ENCODE measurements around the gene NOTCH2NLA.
"Not testable (repeated sequence)": the region's sequence is repeated elsewhere in the genome, so short reads cannot be mapped to it uniquely, and the experiment has no call there.

Gene NOTCH2NLA

DNA sequence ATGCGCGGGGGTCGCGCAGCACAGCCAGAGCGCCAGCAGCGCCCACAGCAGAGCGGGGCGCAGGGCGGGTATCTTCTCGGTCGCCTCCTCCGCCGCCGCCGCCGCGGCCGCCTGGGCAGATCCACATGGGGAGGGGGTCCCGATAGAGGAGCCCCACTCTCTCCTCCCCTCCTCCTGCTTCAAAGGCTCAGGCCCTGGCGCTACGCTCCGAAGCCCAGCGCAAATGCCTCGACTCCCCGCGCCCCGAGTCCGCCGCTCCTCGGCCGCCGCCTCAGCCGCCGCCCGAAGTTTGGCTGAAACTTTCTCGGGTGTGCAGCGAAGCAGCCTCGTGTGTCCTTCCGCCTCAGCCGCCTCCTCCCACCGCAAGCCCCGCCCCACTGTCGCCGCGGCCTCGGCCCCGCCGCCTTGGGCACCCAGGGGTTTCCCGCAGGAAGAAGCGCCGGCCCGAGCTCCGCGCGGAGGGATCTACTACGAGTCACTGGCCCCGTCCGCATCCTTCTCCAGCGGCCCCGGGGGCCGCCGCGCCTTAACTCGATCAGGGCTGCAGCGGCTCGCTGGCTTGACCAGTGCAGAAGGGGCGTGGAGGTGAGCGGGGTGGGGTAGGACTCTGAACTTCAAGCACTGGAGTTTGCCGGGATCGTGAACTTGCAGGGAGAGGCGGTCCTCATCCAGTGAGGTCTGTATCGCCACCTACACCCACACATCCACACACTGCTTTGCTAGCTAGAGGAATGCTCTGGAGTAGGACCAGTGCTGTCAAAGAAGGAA lies at the start of gene NOTCH2NLA:
TSS of gene NOTCH2NLA (minus strand) at position 312 of the 768 bp plus-strand sequence. CDS start 39,684 bp downstream, outside the sequence.
- in situ Hi-C loops (cut with MboI; ENCODE audit: low sequenced_read_pairs) = not testable (repeated sequence)

GRCh38 chr1:146278346-146278745 lies 49.5 kb upstream of the NOTCH2NLA start:
- in situ Hi-C loops (cut with MboI; ENCODE audit: low sequenced_read_pairs) = not testable (repeated sequence)

DNA sequence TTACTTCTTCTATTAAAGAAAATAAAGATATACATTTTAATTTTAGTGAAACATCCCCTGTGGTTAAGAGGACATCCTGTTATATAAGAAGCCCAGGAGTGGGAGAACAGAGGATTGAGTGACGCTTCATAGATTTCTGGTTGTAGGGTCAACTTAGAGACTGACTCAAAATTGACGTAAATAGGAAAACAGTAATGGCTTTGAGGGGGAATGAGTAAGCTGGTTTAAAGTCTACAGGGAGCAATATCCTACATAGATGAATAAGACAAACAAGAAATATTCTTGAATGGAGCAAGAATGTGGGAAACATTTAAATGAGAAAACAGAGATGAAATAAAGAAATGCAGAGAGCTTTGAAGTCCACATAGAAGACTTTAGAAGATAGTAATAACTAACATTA lies 48.3 kb upstream of the NOTCH2NLA start:
- in situ Hi-C loops (cut with MboI; ENCODE audit: low sequenced_read_pairs) = not testable (repeated sequence)

GRCh38 chr1:146274083-146274482 lies 45.3 kb upstream of the NOTCH2NLA start:
- in situ Hi-C loops (cut with MboI; ENCODE audit: low sequenced_read_pairs) = not testable (repeated sequence)

- in situ Hi-C loops (cut with MboI; ENCODE audit: low sequenced_read_pairs) = not testable (repeated sequence)
Measured at GRCh38 chr1:146273194-146273593, 44.4 kb upstream of the NOTCH2NLA start.

DNA sequence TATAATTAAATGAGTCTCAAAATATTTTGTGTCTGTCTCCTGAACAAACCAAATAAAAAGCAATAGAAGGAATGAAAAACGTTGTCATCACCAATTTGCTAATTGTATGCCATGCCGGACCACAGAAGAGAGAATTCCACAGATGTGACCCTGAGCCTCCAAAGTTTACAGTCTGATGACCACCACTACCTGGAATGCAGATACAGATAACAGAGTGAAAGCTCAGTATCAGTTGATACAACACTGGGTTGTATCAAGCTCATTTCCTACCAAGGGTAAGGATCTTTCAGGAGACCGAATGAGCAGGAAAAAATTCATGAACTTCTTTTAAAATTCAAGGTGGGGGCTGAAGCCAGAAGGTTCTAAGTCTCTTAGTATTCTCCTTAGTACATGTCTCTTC lies 43.9 kb upstream of the NOTCH2NLA start:
- in situ Hi-C loops (cut with MboI; ENCODE audit: low sequenced_read_pairs) = not testable (repeated sequence)

DNA sequence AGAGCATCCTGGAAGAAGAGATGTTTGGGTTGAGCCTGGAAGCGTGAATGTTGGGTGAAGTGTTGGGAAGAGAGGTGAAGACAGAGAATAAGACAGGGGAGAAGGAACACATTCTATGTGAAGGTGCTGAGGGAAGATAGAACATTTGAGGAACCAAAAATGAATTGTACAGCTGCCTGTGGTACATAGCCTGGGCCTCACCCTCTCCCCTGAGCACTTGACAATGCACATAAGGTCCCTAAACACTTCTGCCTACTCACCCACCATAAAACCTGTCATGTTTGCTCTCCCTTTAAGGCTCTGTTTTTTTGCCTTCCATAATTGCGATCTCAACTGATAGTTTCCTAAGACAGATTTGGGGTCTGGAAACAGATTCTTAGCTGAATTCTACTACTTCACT lies 43.2 kb upstream of the NOTCH2NLA start:
- in situ Hi-C loops (cut with MboI; ENCODE audit: low sequenced_read_pairs) = not testable (repeated sequence)

- in situ Hi-C loops (cut with MboI; ENCODE audit: low sequenced_read_pairs) = not testable (repeated sequence)
Measured at GRCh38 chr1:146270129-146270528, 41.3 kb upstream of the NOTCH2NLA start.

DNA sequence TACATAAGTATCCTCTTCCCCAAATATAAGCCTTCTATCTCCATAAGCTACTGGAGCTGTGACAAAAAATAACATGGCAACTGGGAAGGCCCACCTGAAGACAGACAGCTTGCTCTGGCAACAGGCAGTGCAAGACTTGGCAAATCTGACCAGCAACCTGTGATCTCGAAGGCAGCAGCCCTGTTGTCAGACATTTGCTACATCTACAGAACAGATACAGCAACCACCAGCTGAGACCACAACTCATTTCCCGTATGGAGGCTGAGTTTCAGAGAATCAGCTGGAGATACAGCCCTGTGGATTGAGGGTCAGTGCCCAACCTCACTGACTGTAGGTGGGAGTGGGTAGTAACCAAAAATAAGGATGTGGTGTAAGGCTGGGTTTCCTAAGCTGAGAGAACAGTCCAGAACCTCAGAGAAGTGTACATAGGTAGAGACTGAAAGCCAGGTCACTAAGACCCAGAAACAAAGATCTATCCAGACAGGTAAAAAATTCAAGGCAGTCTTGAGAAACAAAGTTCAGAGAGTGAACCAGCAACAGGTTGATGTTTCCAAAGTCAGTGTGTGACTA lies 37.4 kb upstream of the NOTCH2NLA start:
- in situ Hi-C loops (cut with MboI; ENCODE audit: low sequenced_read_pairs) = not testable (repeated sequence)

GRCh38 chr1:146264761-146265160 lies 35.9 kb upstream of the NOTCH2NLA start:
- in situ Hi-C loops (cut with MboI; ENCODE audit: low sequenced_read_pairs) = not testable (repeated sequence)

DNA sequence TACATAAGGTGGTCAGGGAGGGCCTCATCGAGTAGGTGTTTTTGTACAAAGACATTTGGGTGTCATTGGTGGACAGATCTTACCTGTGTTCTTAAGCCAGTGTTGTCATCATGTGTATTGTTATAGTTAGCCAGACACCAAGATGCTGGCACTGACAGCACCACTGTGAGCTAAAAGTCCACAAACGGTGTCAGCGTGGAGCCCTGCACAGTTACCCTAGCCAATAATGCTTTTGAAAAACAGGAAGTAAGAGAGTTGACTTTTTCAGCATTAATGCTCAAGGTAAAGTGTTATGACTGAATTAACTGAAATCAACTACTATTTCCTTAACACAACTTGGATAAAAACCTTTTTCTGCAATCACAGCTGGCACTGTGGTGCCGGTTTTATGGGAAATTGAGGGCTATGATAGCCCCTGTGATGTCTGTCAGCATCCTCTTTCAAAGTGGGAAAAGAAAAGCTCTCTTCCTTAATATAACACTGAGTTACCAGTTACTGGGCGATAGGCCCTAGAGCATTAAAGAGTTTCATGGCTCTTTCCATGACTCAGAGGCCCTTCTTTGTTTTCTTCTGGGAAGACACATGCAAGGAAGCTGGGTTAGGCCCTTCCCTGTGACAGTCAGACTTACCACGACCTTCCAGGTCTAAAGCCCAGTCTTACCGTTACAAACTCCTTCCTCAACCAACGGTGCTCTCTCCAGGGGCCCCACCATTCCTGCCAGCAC lies 31.3 kb upstream of the NOTCH2NLA start:
- in situ Hi-C loops (cut with MboI; ENCODE audit: low sequenced_read_pairs) = not testable (repeated sequence)

DNA sequence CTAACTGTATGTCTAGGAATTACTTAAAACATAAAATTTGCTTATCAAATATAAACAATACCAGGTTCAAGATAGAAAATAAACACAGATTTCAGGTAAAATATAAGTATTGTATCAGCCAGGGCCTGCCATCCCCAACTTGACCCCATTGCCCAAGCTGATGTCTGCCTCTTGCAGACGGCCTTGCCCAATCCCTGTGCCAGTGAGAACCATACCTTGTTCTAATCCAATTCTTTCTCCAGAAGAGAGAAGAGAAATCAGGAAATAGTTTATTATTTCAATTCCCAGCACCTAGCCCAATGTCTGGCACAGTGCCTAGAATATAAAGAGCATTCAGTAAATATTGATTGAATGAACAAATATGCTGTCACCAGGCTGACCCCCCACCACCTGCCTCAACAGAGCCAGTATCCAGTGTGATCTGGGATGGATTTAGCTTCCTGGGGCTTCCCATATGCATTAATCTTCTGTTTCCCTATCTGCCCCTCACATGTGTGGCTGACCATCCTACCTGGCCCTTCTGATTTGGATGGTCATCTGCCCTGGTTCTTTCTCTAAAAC lies 29.3 kb upstream of the NOTCH2NLA start:
- in situ Hi-C loops (cut with MboI; ENCODE audit: low sequenced_read_pairs) = not testable (repeated sequence)

DNA sequence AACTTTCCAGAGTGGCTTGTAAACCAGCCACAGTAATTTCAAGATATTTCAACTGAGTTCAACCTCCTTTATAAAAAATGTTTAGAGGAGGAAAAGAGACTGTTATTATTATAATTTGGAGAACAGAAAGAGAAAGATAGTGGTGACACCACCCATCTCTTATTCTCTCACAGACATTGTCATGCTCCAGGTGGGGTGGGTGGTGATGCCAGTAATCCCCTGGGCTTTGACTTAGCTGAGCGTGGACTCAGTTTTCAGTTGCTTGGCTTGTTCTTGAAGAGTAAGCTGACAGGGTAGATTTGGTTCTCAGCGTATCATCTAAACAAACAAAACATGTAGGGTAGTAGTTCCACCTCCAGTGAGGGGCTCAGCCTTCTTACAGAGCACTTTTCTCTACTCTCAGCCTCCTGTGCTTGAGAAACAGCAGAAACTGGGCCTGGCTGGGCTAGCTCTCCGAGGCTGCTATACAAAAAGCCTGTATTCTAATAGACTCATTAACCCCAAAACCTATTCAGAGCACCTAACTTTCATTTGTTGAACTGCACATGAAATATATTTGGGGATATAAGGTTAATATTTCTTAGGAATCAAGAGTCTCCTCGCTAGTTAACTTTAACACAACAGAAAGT lies 25.9 kb upstream of the NOTCH2NLA start:
- in situ Hi-C loops (cut with MboI; ENCODE audit: low sequenced_read_pairs) = not testable (repeated sequence)

- in situ Hi-C loops (cut with MboI; ENCODE audit: low sequenced_read_pairs) = not testable (repeated sequence)
Measured at GRCh38 chr1:146253249-146253855, 24.5 kb upstream of the NOTCH2NLA start.

DNA sequence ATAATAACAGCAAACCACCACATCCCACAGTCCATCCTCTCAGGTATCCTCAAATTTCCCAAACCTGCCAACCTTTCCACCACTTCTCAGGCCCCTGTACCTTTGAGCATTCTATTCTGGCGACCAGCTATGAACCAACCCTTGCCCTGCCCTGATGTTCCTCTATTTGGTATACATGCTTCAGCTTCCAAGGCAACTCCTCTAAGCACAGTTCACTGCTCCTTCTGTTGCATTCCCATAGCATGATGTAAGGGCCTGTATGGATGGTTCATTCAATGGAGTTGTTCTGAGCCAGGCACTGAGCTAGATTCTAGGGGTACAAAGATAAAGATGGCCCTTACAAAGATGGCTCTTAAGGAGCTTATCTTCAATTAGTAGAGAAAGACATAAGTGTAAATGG lies 22.7 kb upstream of the NOTCH2NLA start:
- in situ Hi-C loops (cut with MboI; ENCODE audit: low sequenced_read_pairs) = not testable (repeated sequence)

GRCh38 chr1:146248643-146249042 lies 19.8 kb upstream of the NOTCH2NLA start:
- in situ Hi-C loops (cut with MboI; ENCODE audit: low sequenced_read_pairs) = not testable (repeated sequence)

- in situ Hi-C loops (cut with MboI; ENCODE audit: low sequenced_read_pairs) = not testable (repeated sequence)
Measured at GRCh38 chr1:146236626-146237025, 7.8 kb upstream of the NOTCH2NLA start.

DNA sequence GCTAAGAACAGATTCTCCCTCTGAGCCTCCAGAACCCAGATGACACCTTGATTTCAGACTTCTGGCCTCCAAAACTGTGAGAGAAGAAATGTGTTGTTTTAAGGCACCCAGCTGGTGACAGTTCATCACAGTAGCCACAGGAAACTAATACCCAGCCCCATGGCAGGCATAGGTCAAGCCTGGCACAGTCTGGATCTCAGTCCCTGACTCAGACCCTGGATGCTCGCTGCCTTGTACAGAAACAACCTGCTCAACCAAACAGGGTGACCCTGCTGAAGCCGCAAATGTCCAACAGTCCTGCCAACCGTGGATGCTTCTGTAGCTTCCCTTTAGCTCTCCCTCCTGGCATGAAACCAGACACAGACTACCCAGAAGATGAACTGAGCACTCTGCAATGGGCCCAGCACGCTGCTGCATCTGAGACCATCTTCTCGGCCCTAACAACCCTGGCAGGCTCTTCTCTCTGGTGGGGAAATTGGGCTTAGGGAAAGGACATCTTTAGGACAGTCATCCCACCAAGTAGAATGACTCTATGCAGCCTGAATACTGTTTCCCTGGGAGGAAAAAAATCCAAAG lies 7.3 kb upstream of the NOTCH2NLA start:
- in situ Hi-C loops (cut with MboI; ENCODE audit: low sequenced_read_pairs) = not testable (repeated sequence)

DNA sequence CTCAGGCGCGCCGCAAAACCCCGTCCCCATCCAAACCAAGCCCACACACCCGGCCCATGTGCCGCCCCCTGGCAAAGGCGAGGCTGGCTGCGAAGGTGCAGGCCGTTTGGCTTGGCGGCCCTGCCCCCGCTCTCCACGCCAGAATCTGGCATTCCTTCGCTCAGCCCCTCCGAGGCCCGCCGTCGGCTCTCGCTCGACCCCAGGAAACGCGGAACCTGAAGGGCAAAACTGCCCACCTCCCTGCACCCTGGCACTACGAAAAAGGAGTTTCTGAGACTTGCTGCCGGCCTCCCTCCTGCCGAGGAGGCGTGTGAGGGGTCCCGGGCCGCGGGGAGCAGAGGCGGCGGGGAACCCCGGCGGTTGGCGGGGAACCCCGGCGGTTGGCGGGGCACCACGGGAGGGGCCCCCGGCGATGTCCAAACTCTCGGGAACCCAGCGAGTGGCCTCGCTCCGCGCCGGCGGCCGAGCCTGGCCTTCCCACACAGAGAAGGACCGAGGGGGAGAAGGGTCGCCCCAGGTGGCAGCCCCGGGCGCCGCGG lies 608 bp downstream of the NOTCH2NLA start:
- in situ Hi-C loops (cut with MboI; ENCODE audit: low sequenced_read_pairs) = not testable (repeated sequence)

GRCh38 chr1:146174531-146174930 lies 54.3 kb downstream of the NOTCH2NLA start:
- in situ Hi-C loops (cut with MboI; ENCODE audit: low sequenced_read_pairs) = not testable (repeated sequence)

Data from HL-60/S4 (cell line).